Activated gamma-delta T cell treated with Interleukin-2 at 50 U/mL for 16 hours (primary cell): ENCODE results near the gene GRIPAP1.
A peak's percentile ranks its signal among the peaks of the same experiment; 100 is the strongest.

Source experiments
- DNase-seq: peaks from one replicate; pipeline ENCODE4 v3.0.0-alpha.2; 2020

GRIPAP1 gene

DNA sequence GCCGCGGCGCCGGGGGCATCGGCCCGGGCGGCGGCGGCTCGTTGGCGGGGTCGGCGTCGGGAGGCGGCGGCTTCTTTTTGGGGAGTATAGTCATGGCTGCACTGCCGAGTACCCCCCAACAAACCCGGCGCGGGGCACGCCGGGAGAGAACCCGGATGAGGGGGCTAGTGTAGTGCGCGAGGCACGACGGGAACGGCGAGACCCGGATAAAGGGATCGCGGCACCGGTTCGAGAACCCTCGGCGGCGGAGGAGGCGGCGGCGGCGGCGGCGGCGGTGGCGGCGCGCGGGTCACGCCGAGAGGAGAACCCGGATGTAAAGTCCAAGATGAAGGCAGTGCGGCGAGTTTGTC, 44.6 kb downstream of the GRIPAP1 start, which contains the start of gene OTUD5:
OTUD5 (minus strand) TSS at position 131 of the 350 bp plus-strand sequence; CDS start at position 94, 37 bp downstream.
- peak; percentile 76 for DNase-seq

DNA sequence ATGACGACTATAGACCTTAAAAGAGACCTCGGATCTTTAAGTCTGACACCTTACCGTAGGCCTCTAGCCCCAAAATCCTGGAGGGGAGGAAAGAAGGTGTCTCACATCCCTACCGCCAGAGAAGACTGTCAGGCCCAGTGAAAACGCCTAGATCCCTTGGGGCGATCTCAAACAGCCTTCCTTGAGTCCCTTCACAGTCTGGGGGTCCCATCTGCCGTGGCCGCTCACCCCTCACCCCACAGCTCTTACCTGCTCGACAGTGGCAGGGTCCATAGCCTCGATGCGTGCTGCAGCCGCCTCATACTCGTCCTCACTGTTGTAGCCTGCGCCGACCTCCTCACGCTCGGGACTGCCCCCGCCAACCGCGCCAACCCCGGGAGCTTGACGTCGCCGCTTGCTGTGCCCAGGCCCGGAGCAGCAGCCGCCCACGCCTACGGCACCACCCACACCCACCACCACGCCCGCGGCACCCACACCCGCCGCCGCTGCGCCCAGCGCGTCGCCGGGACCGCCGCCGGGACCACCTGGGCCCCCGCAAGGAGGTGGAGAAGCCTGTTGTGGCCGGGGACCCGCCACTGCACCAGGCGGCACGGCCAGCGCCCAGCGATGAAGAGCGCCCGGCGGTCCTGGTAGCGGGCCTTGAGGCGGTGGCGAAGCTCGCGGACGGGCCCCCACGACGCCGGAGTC, 45.2 kb downstream of the GRIPAP1 start:
- DNase-seq = peak; percentile 41

DNA sequence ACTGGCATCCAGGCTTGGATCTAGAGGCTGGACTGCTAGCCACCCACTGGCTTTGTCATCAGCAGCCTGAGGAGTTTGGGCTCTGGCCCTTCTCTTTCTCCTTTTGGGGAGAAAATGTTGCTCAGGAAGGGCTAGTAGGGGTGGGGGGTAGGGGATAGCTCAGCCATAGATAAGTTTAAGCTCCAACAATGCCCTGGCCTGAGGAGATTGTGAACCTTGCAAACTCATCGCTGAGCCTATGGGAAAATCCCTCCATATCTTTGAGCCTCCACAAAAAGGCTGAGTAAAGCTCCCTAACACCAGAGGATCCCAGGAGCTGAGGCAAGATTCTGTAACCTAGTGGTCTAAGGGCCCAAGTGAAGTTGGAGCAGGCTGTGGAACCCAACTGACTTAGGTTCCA, 53.5 kb downstream of the GRIPAP1 start:
- DNase-seq = no peak

DNA sequence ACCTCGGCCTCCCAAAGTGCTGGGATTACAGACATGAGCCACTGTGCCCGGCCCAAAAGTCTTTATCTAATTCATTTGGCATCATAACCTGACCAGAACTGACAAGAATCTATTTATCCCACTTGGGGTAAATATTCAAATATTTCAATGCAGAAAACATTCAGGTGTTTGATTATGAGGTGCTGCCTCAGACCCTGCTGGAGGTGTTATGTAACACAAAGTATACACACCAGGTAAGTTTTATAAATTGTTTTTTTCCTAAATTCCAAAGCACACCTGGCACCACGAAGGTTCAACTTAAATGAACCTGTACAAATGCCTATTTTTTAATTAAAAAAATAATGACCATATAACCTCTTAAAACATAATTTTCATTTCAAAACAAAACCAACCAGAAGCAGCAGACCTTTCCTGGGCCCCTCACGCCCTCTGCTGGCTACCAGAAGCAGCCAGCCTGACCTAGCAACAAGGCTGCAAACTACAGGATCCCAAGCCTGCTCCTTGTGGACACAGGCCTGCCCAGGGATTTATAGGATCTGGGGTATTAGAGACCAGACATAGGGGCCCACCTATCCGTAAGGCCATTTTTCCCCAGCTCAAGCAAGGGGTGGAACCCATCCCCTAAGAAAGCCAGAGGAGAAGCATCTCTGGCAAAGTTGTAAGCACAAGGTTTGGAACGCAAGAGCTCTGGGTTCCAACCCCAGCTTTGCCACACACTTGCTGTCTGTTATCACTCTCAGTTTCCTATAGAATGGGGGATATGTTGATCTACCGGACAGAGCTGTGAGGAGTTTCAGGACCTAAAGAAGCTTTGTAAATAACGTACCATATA, 56.3 kb downstream of the GRIPAP1 start:
- peak; percentile 58 for DNase-seq

DNA sequence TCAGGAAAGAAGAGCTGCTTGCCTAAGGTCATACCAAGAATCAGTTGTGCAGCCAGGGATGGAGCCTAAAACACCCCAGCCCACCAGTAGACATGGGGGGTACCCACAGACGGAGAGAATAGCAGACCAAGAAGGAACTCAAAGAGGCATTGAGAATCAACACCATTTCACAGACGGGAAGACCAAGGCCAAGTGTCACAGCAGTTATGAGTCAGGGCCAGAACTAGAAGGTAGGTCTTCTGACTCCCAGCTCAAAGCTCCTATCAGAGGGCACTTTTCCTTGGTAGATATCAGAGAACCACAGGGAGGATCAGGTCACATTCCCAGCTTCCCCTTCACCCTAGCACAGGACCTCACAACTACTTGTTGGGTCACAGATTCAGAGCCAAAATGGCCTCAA, 59.2 kb downstream of the GRIPAP1 start:
- no peak for DNase-seq

DNA sequence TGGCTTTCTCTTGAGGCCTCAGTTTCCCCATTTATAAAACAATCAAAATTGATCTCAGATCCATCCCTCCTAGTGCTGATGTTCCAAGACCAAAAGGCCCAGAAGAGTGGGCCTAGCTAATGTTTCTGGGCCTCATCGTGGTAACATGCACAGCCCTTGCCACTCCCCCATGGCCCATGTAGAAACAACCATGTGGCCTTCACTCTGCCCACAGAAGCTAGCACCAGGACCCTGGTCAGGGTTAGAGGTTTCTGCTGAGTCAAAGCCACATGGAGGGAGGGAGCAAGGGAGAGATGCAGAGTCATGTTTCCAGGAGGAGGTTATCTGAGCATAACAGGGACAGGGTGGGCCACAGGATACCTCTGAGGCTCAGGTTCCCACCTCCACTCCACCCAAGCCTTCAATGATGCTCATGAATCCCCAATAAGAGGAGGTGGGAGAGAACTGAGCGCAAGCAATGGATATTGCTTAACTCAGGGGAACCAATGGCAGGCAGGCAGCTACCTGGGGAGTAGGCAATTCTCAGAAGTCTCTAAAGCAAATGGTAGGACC, 61.6 kb downstream of the GRIPAP1 start:
- no peak for DNase-seq

DNA sequence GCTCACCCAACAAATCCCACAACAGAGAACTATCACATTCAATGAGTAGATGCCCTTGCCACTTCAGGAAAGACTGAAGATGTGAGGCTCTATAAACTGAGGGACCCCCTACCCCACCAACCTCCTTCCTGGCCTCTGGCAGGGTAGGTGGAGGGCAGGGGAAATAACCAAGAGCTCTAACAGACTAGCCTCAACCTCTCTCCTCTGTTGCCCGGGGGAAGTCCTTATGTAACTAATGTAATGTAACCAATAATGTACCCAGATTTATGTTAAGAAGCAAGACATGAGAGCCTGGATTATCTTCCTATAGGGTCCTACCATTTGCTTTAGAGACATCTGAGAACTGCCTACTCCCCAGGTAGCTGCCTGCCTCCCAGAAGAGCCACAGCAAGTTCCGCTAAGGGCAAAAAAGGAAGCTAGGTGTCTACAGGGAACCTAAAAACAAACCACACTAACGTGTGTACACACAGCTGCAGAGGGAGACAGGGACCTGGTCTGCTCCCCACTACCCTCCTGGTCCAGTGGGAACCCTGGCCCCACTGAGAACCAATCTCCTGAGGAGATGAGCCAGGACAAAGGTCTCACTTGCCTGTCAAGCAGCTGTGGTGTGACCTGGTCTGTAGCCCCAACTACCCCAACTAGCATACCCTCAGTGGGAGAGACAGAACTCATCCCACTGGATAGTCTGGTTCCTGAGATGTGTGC, 62.4 kb downstream of the GRIPAP1 start:
- no peak for DNase-seq

DNA sequence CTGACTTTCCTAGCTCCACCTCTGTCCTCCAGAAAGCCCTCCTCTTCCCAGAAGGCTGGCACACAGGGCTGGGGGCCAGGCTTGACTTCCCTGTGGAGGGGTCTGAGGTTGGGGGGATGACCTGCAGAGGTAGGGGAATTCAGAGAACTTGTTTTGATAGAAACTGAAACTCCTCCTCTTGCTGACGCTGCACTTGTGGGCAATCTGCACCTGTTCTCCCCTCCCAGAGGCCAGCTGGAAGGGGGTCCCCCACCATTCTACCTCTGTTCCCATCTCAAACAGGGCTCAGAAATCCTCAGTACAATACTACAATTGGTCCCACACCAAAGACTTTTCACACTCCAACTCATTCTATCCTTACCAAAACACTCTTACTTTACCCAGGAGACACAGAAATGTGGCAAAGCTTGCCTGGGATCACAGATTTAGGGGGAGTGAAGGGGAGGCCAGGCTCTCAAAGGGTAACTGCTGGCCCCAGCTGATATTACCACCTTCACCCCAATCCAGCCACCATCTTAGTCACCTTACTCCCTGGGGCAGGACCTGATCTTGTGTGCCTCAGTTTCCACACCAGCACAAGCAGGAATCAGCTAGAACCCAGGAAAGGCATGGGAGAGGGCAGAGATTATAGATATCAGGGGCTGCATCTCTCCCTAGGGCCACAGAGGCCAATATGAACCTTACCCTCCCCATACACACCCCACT, 63.2 kb downstream of the GRIPAP1 start:
- peak; percentile 39 for DNase-seq

DNA sequence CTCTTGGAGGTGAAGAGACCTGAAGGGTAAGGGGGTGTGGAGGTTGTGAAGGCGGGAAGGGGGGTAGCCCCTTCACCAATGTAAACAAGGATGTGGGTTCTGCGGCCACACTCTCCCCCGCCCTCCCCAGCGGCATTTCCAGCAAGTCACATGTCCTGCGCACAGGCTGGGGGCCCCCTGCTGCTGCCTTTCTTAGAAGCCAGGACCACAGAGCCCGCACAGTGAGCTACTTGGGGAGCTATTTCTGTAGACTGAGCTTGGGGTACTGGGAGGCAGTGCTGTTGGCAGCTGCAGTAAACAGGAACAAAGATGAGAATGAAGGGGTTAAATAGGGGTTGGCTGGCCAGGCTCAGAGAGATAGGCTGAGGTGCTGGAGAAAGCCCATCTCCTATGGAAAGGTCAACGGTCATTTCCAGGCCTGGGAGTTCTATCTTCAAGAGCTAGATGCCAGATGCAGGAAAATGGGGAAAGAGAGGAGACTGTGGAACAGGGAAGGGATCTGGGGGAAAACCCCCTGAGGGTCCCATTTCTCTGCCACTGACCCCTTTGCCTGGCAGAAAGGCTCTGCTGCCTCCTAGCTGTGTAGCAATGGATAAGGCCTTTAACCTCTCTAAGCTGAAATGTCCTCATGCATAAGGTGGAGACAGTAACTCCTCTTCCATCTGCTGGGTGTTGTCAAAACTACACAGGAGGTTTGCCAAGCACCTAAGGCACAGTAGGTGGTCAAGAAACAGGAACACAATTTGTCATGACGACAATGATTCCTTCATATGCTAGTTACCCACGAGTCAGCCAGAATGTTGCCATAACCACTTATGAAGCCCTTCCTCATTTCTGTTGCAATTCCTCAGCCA, 64.8 kb downstream of the GRIPAP1 start:
- DNase-seq = peak; percentile 92

DNA sequence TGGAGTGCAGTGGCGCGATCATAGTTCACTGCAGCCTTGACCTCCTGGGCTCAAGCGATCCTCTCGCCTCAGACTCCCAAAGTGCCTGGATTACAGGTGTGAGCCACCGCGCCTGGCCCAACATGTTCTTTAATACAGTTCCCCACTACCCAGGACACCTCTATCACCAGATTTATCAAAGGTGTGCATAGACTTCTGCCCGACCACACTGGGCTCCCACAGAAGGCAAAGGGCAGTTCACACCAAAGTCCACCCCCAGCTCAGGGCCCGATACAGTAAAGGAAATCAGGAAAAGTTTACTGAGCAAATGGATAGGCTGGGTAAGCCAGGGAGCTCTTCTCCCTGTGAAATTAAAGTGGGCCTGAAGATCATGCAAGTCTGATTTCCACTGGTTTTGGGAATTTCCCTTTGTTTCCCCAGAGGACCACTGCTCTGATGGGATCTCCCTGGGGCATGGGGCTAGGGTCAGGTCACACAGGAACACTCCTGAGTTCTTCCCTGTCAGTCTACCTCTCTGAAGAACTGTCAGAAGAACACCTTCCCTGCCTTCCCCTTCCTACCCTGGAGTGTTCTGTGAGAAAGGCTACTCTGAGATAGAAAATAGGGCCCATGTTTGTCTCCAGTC, 65.5 kb downstream of the GRIPAP1 start:
- DNase-seq = no peak

DNA sequence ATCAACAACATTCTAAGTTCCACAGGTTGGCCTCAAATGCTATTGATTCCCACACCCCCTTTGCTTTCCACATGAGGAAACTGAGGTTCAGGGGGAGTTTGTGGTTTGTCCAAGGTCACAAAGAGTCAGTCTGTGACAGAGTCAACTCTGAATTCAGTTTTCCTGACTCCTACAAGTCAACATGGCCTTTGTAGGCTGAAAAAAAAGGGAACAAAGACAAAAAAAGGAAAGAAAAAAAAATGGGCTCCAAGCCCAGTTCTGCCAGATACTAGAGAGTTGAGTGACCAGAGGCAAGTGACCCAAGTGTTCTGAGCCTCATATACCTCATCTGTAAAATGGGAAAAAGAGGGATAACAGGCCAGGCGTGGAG, 66.8 kb downstream of the GRIPAP1 start:
- DNase-seq = no peak

DNA sequence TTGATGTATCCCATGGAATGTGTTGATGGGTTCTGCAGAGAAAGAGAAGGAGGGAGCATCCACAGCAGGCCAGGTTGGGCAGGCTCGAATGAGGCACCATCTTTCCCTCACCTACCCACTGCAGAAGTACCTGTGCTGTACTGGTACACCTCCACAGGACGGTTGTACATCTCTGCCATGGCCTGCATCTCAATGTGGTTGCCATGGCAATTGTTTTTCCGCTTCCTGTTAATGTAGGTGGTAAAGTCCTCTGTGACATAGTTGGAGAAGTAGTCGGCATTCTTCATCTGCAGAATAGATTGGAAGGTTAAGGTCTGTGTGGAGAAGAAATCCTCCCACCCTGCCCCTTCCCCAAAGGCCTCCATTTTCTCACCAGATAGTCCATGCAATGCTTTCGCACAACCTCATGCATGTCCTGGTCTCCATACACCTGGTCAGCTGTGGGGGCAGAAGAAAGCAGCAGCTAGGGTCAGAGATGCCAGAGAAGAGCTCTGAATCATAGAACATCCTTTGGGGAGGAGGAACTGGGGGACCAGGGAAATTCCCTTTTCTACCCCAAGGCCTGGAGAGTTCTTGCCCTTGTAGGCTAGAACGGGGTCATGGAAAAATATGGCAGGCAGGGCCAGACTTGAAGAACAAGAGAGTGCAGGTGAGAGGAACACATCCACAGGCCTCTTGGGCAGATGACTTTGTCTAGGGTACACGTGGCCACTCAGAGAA, 67.3 kb downstream of the GRIPAP1 start:
- no peak for DNase-seq

DNA sequence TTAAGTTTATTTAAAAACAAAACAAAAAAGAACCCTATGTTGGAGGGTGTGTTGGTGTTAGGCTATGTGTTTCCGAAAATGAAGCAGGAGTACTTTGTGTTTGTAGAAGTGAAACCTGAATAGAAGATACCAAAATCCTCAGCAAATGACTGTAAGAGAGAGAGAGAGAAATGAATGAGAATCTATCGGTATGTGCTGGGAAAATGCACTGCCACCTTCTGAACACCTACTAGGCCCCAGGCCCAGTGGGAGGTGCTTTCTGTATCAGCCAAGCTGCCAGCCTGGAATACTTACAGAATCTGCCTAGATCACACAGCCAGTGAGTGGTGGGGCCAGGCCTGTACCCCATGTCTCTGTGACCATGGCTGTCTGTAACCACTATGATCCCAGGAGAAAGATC, 68.3 kb downstream of the GRIPAP1 start:
- DNase-seq = no peak

DNA sequence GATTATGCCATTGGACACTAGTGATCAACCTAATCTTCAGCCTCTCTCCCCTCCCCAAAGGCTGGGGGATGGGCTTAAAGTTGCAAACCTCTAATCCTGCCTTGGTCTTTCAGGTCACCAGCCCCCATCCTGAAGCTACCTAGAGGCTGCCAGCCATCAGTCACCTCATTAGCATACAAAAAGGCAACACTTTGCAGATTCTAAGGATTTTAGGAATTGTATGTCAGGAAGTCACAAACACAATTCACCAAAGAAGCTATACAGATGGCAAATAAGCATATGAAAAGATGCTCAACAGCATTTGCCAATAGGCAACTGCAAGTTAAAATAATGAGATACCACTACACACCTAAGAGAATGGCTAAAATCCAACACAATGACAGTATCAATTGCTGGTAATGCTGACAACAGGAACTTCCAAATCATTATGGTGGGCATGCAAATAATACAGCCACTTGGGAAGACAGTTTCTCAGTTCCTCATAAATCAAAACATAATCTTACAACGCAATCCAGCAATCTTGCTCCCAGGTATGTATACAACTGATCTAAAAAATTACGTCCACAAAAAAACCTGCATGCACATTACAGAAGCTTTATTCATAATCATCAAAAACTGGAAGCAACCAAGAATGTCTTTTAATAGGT, 74.2 kb downstream of the GRIPAP1 start:
- no peak for DNase-seq

DNA sequence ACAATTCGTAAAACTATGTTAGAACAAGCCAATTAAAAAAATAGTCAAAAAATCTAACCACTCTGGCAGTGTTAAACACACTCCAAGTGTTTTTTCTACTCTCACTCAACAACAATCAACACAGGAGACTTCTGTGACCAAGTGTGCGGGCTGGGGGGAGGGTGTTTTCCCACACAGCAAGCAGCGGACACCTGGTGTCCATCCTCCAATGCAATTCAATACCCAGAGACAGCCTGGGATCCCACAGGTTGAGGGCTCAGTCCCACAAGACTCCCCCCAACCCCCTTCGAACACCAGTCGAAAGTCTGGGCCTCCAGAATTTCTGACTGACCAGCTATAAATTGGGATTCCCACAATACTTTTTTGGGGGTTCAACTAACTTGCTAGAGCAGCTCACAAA, 74.9 kb downstream of the GRIPAP1 start:
- no peak for DNase-seq

DNA sequence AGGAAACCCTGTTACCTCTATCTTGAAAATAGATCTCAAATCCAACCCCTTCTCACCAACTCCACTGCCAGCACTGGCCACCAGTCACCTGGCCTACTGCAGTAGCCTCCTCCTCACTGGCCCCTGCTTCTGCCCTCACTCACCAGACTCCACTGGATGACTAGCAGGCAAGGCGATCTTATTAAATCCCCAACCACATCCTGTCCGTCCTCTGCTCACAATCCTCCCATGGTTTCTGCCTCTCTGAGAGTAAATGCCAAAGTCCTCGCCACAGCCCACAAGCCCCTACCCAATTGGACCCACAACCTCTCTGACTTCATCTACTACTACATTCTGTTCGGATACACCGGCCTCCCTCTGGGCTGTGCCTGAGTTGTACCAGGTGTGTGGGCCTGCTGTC, 77.8 kb downstream of the GRIPAP1 start:
- DNase-seq = no peak

DNA sequence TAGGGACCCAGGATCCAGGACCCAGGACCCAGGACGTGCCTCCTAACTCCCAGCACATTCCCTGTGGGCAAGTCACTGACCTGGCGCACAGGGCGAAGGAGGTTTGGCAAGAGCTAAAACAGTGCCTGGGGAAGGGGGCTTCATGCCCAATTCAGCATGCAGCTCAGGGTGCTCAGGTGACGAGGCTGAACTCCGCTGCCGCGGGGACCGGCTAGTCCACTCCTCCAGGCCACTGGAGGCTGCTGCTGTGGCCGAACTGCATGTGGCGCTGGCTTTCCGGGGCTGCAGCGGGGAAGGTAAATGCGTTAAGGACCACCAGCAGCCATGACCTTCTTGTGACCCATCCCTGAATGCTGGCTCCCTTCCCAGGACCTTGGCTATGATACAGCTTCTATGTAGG, 78.3 kb downstream of the GRIPAP1 start:
- no peak for DNase-seq
